ENCODE results near the gene CAPN5. TPM values are rescaled to one million over a fixed set of nuclear protein-coding genes. Genes with fewer than 3 reads are reported as not detected.

Gene CAPN5
- total RNA-seq, 1 donor from 2014 or later, result 18.3 TPM

- no peak for TF ChIP-seq CTCF (IDR thresholded peaks at IDR 0.05; ENCODE audit: unreplicated experiment)
- Mint-ChIP-seq H3K27me3 (ENCODE audit: low read depth) (no peaks in the 10 kb centered on the region), H3K27ac (peak overlapping the region; percentile 1), H3K9me3 (no peaks in the 10 kb centered on the region), H3K4me3 (no peak overlapping the region), H3K36me3 (no peaks in the 10 kb centered on the region), H3K4me1 (peaks cover 19% of the 10 kb centered on the region)
- no peak for DNase-seq (ENCODE audit: low spot score in 2 of 2, unreplicated experiment in 2 of 2)
Observed at GRCh38 chr11:77107950-77108349, 41.2 kb downstream of the CAPN5 start.

- no peaks in the 10 kb centered on the region for H3K9me3 Mint-ChIP-seq
- TF ChIP-seq CTCF (IDR thresholded peaks at IDR 0.05; ENCODE audit: unreplicated experiment), result no peak
- H3K4me1 Mint-ChIP-seq, result peaks cover 20% of the 10 kb centered on the region
- no peak for DNase-seq (ENCODE audit: low spot score in 2 of 2, unreplicated experiment in 2 of 2)
- H3K36me3 Mint-ChIP-seq, result no peaks in the 10 kb centered on the region
- no peaks in the 10 kb centered on the region for H3K27me3 Mint-ChIP-seq (ENCODE audit: low read depth)
- H3K27ac Mint-ChIP-seq, result peak overlapping the region; percentile 1
- H3K4me3 Mint-ChIP-seq, result no peak overlapping the region
Observed at GRCh38 chr11:77108436-77108835, 41.7 kb downstream of the CAPN5 start.

GRCh38 chr11:77109236-77110019 lies 42.7 kb downstream of the CAPN5 start:
- no peak for DNase-seq (ENCODE audit: low spot score in 2 of 2, unreplicated experiment in 2 of 2)
- H3K36me3 Mint-ChIP-seq, result no peaks in the 10 kb centered on the region
- H3K9me3 Mint-ChIP-seq, result no peaks in the 10 kb centered on the region
- no peak for TF ChIP-seq CTCF (IDR thresholded peaks at IDR 0.05; ENCODE audit: unreplicated experiment)
- peaks cover 20% of the 10 kb centered on the region for H3K4me1 Mint-ChIP-seq
- no peaks in the 10 kb centered on the region for H3K27me3 Mint-ChIP-seq (ENCODE audit: low read depth)
- H3K4me3 Mint-ChIP-seq, result no peak overlapping the region
- no peak overlapping the region for H3K27ac Mint-ChIP-seq

GRCh38 chr11:77110836-77111235 lies 44.1 kb downstream of the CAPN5 start:
- TF ChIP-seq CTCF (IDR thresholded peaks at IDR 0.05; ENCODE audit: unreplicated experiment), result no peak
- Mint-ChIP-seq H3K4me3 (no peak overlapping the region), H3K27ac (no peak overlapping the region), H3K36me3 (no peaks in the 10 kb centered on the region), H3K27me3 (ENCODE audit: low read depth) (no peaks in the 10 kb centered on the region), H3K4me1 (peaks cover 20% of the 10 kb centered on the region), H3K9me3 (no peaks in the 10 kb centered on the region)
- DNase-seq (ENCODE audit: low spot score in 2 of 2, unreplicated experiment in 2 of 2), result no peak

- TF ChIP-seq CTCF (IDR thresholded peaks at IDR 0.05; ENCODE audit: unreplicated experiment), result no peak
- Mint-ChIP-seq H3K27ac (no peak overlapping the region), H3K4me1 (peaks cover 20% of the 10 kb centered on the region), H3K36me3 (no peaks in the 10 kb centered on the region), H3K4me3 (no peak overlapping the region), H3K27me3 (ENCODE audit: low read depth) (no peaks in the 10 kb centered on the region), H3K9me3 (no peaks in the 10 kb centered on the region)
- DNase-seq (ENCODE audit: low spot score in 2 of 2, unreplicated experiment in 2 of 2), result no peak
Observed at GRCh38 chr11:77111277-77111676, 44.5 kb downstream of the CAPN5 start.
